Neural cell (in vitro differentiated cells): ENCODE measurements around the gene YIF1B. TPM values are rescaled to one million over a fixed set of nuclear protein-coding genes. Genes with fewer than 3 reads are reported as not detected.

Source experiments
- H2AFZ ChIP-seq: fragments of 200-600, 300-800 bp; sonication (generic), shearing (Covaris generic); 2 replicates; pipeline ENCODE4 v1.6.0; 2014; ENCODE audit warnings: low read depth, mild to moderate bottlenecking, antibody characterized with exemption, low read length, moderate library complexity
- H3F3A ChIP-seq: fragments of 200-600 bp; shearing (Covaris generic); 2 replicates; pipeline ENCODE4 v1.6.1; 2016; ENCODE audit warnings: mild to moderate bottlenecking, moderate library complexity, mixed read lengths, antibody characterized with exemption, low read length; ENCODE audit not compliant: insufficient read depth, poor library complexity, severe bottlenecking
- H3K27ac ChIP-seq: fragments of 200-600, 300-800 bp; sonication (generic), shearing (Covaris generic); 2 replicates; pipeline ENCODE4 v1.5.1; 2014; ENCODE audit warnings: mild to moderate bottlenecking, low read length, moderate library complexity
- H3K27me3 ChIP-seq: fragments of 300-800, 200-600 bp; sonication (generic), shearing (Covaris generic); 2 replicates; pipeline ENCODE4 v1.6.0; 2014; ENCODE audit warnings: mild to moderate bottlenecking, low read depth, low read length, moderate library complexity; ENCODE audit not compliant: insufficient read depth
- H3K36me3 ChIP-seq: fragments of 300-800, 200-600 bp; sonication (generic), shearing (Covaris generic); 2 replicates; pipeline ENCODE4 v1.5.1; 2014; ENCODE audit warnings: mild to moderate bottlenecking, antibody characterized with exemption, low read length, moderate library complexity; ENCODE audit not compliant: insufficient read depth
- H3K4me2 ChIP-seq: fragments of 300-800, 200-600 bp; sonication (generic), shearing (Covaris generic); 2 replicates; pipeline ENCODE4 v1.6.0; 2014; ENCODE audit warnings: mild to moderate bottlenecking, low read length
- H3K4me3 ChIP-seq: fragments of 300-800, 200-600 bp; sonication (generic), shearing (Covaris generic); 2 replicates; pipeline ENCODE4 v1.5.1; 2014; ENCODE audit warnings: mild to moderate bottlenecking, low read length, moderate library complexity
- H3K79me2 ChIP-seq: fragments of 200-600 bp; shearing (Covaris generic); replicated peaks from 2 replicates; pipeline ENCODE4 v1.6.0; 2014; ENCODE audit warnings: mild to moderate bottlenecking, low read length, moderate library complexity; ENCODE audit not compliant: insufficient read depth
- H3K9ac ChIP-seq: fragments of 300-800, 200-600 bp; sonication (generic), shearing (Covaris generic); 2 replicates; pipeline ENCODE4 v1.6.1; 2016; ENCODE audit warnings: mild to moderate bottlenecking, low read length, mixed read lengths
- H3K9me2 ChIP-seq: fragments of 200-600 bp; shearing (Covaris generic); 2 replicates; pipeline ENCODE4 v1.6.1; 2016; ENCODE audit warnings: mild to moderate bottlenecking, low read length, mixed read lengths; ENCODE audit not compliant: insufficient read depth
- H3K9me3 ChIP-seq: fragments of 200-600, 300-800 bp; sonication (generic), shearing (Covaris generic); 2 replicates; pipeline ENCODE4 v1.6.1; 2016; ENCODE audit warnings: mild to moderate bottlenecking, mixed run types, low read length, moderate library complexity, mixed read lengths
- H4K20me1 ChIP-seq: fragments of 200-600 bp; shearing (Covaris generic); 2 replicates; pipeline ENCODE4 v1.6.1; 2016; ENCODE audit warnings: mild to moderate bottlenecking, mixed run types; ENCODE audit not compliant: insufficient read depth
- EP300 ChIP-seq: fragments of 450-650 bp; conservative IDR thresholded peaks from 2 replicates; pipeline ENCODE4 v1.6.1; 2014; ENCODE audit warnings: antibody characterized with exemption, mild to moderate bottlenecking, moderate library complexity; ENCODE audit not compliant: poor library complexity, severe bottlenecking
- EZH2 ChIP-seq: fragments of 200-600, 300-800 bp; shearing (Covaris generic), sonication (generic); IDR thresholded peaks from 2 replicates; pipeline ENCODE4 v1.6.1; 2014; ENCODE audit warnings: antibody characterized with exemption, low read length, borderline replicate concordance, mild to moderate bottlenecking; ENCODE audit not compliant: insufficient read depth, poor library complexity, severe bottlenecking
- MXI1 ChIP-seq: fragments of 450-650 bp; conservative IDR thresholded peaks from 2 replicates; pipeline ENCODE4 v1.6.1; 2014; ENCODE audit warnings: antibody characterized with exemption, mild to moderate bottlenecking; ENCODE audit not compliant: poor library complexity, severe bottlenecking
- POLR2AphosphoS5 ChIP-seq: IDR thresholded peaks from 2 replicates; pipeline ENCODE4 v1.6.1; 2012
- RAD21 ChIP-seq: fragments of 450-650 bp; conservative IDR thresholded peaks from 2 replicates; pipeline ENCODE4 v1.6.1; 2014; ENCODE audit warnings: antibody characterized with exemption, mild to moderate bottlenecking, moderate library complexity
- SMC3 ChIP-seq: fragments of 450-650 bp; conservative IDR thresholded peaks from 2 replicates; pipeline ENCODE4 v1.6.1; 2014; ENCODE audit warnings: antibody characterized with exemption, mild to moderate bottlenecking, moderate library complexity; ENCODE audit not compliant: poor library complexity
- TAF1 ChIP-seq: IDR thresholded peaks from 2 replicates; pipeline ENCODE4 v1.6.1; 2012; ENCODE audit warnings: low read depth
- polyA plus RNA-seq: library from polyadenylated mRNA; depleted of rRNA; stranded (reverse); fragments of >200 nt; gene quantifications from 2 replicates; pipeline ENCODE4 v1.2.3, GENCODE V29; 2014
- TF ChIP-seq, protein P1 (sequence below): IDR thresholded peaks from 2 replicates; pipeline ENCODE4 v1.6.1; 2012; ENCODE audit warnings: borderline replicate concordance
- TF ChIP-seq, protein P2 (sequence below): fragments of 450-650 bp; IDR thresholded peaks from 2 replicates; pipeline ENCODE4 v1.5.1; 2014; ENCODE audit warnings: antibody characterized with exemption, mild to moderate bottlenecking, moderate library complexity; ENCODE audit not compliant: poor library complexity, severe bottlenecking

Gene YIF1B
- polyA plus RNA-seq, 1 donor from 2014 or later = 84.0 TPM

DNA sequence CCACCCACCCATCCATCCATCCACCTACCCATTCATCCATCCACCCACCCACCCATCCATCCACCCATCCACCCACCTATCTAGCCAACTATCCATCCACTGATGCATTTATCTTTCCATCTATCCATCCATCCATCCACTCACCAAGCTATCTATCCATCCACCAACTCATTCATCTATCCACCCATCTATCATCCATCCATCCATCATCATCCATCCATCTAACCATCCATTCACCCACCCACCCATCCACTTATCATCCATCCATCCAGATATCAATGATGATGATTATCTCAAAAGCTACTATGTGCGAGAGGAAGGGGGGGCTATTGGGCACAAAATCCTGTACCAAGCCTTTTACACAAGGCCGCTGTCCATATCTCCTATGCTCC lies 5.5 kb downstream of the YIF1B start:
- Histone ChIP-seq H2AFZ (no peak overlapping the region), H3K27me3 (no peaks in the 10 kb centered on the region), H3K79me2 (no peaks in the 10 kb centered on the region), H3K9me3 (no peaks in the 10 kb centered on the region), H4K20me1 (no peaks in the 10 kb centered on the region), H3K4me2 (no peak overlapping the region), H3K9ac (no peak overlapping the region), H3K4me3 (no peak overlapping the region), H3F3A (no peaks in the 10 kb centered on the region), H3K36me3 (no peaks in the 10 kb centered on the region), H3K9me2 (no peaks in the 10 kb centered on the region), H3K27ac (no peak overlapping the region)
- TF ChIP-seq TAF1 (no peak), MXI1 (no peak), POLR2AphosphoS5 (no peak)

DNA sequence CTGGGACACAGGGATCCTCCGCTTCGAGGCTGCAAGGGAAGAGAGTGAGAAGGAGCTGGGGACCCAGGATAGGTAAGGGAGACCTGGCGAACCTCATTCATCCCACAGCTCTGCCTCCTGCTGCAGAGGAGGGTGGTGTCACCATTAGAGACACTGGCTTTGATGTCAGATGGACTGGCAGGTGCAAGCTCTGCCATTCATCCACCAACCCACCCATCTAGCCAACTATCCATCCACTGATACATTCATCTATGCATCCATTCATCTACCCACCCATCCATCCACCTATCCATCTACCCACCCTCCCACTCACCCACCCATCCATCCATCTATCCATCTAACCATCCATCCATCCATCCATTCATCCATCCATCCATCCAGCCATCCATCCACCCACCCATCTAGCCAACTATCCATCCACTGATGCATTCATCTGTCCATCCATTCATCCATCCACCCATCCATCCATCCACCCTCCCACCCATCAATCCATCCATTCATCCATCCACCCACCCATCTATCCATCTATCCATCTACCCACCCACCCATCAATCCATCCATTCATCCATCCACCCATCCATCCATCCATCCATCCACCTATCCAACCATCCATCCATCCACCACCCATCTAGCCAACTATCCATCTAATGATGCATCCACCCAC lies 6.0 kb downstream of the YIF1B start:
- H3K27ac ChIP-seq = no peak overlapping the region
- no peak overlapping the region for H3K4me3 ChIP-seq
- no peaks in the 10 kb centered on the region for H3K9me3 ChIP-seq
- no peaks in the 10 kb centered on the region for H3K27me3 ChIP-seq
- H3F3A ChIP-seq = no peaks in the 10 kb centered on the region
- H3K4me2 ChIP-seq = no peak overlapping the region
- H4K20me1 ChIP-seq = no peaks in the 10 kb centered on the region
- H3K79me2 ChIP-seq = no peaks in the 10 kb centered on the region
- H2AFZ ChIP-seq = no peak overlapping the region
- H3K9me2 ChIP-seq = no peaks in the 10 kb centered on the region
- no peaks in the 10 kb centered on the region for H3K36me3 ChIP-seq
- TF ChIP-seq EZH2 = no peak
- TF ChIP-seq, protein P1, sequence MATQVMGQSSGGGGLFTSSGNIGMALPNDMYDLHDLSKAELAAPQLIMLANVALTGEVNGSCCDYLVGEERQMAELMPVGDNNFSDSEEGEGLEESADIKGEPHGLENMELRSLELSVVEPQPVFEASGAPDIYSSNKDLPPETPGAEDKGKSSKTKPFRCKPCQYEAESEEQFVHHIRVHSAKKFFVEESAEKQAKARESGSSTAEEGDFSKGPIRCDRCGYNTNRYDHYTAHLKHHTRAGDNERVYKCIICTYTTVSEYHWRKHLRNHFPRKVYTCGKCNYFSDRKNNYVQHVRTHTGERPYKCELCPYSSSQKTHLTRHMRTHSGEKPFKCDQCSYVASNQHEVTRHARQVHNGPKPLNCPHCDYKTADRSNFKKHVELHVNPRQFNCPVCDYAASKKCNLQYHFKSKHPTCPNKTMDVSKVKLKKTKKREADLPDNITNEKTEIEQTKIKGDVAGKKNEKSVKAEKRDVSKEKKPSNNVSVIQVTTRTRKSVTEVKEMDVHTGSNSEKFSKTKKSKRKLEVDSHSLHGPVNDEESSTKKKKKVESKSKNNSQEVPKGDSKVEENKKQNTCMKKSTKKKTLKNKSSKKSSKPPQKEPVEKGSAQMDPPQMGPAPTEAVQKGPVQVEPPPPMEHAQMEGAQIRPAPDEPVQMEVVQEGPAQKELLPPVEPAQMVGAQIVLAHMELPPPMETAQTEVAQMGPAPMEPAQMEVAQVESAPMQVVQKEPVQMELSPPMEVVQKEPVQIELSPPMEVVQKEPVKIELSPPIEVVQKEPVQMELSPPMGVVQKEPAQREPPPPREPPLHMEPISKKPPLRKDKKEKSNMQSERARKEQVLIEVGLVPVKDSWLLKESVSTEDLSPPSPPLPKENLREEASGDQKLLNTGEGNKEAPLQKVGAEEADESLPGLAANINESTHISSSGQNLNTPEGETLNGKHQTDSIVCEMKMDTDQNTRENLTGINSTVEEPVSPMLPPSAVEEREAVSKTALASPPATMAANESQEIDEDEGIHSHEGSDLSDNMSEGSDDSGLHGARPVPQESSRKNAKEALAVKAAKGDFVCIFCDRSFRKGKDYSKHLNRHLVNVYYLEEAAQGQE = no peak
- no peak for TF ChIP-seq POLR2AphosphoS5
- no peak for TF ChIP-seq RAD21
- TF ChIP-seq, protein P2, sequence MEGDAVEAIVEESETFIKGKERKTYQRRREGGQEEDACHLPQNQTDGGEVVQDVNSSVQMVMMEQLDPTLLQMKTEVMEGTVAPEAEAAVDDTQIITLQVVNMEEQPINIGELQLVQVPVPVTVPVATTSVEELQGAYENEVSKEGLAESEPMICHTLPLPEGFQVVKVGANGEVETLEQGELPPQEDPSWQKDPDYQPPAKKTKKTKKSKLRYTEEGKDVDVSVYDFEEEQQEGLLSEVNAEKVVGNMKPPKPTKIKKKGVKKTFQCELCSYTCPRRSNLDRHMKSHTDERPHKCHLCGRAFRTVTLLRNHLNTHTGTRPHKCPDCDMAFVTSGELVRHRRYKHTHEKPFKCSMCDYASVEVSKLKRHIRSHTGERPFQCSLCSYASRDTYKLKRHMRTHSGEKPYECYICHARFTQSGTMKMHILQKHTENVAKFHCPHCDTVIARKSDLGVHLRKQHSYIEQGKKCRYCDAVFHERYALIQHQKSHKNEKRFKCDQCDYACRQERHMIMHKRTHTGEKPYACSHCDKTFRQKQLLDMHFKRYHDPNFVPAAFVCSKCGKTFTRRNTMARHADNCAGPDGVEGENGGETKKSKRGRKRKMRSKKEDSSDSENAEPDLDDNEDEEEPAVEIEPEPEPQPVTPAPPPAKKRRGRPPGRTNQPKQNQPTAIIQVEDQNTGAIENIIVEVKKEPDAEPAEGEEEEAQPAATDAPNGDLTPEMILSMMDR = no peak
- no peak for TF ChIP-seq SMC3
- TF ChIP-seq EP300 = no peak
- no peak overlapping the region for H3K9ac ChIP-seq
